ENCODE data around the gene CREB3L2.

GRCh38 chr7:138015096-138015495 is 13.2 kb upstream of the CREB3L2 start:
- no peak for TF ChIP-seq CTCF (conservative IDR thresholded peaks at IDR 0.05; ENCODE audit: low read depth, low read length)
- TF ChIP-seq MXI1 (IDR thresholded peaks at IDR 0.05; ENCODE audit: borderline replicate concordance, low read depth, low read length): no peak
- TF ChIP-seq CEBPB (IDR thresholded peaks at IDR 0.05; ENCODE audit: low read depth, low read length): no peak
- TF ChIP-seq RFX5 (IDR thresholded peaks at IDR 0.05; ENCODE audit: low read depth, low read length): no peak
- TF ChIP-seq POLR2A (IDR thresholded peaks at IDR 0.05; ENCODE audit: low read depth, low read length): no peak
- no peak for TF ChIP-seq SMC3 (IDR thresholded peaks at IDR 0.05; ENCODE audit: low read depth, low read length)
- TF ChIP-seq RAD21 (IDR thresholded peaks at IDR 0.05; ENCODE audit: low read length): no peak
- no peak for TF ChIP-seq USF2 (IDR thresholded peaks at IDR 0.05; ENCODE audit: low read depth, low read length)
- no peak for TF ChIP-seq FOS (IDR thresholded peaks at IDR 0.05; ENCODE audit: low read depth, low read length)
- TF ChIP-seq BHLHE40 (IDR thresholded peaks at IDR 0.05; ENCODE audit: low read depth, low read length): no peak
- no peak for TF ChIP-seq MAFK (IDR thresholded peaks at IDR 0.05; ENCODE audit: low read depth, low read length)
- TF ChIP-seq RCOR1 (IDR thresholded peaks at IDR 0.05; ENCODE audit: insufficient replicate concordance, low read length): no peak
- no peak for TF ChIP-seq MAZ (IDR thresholded peaks at IDR 0.05; ENCODE audit: borderline replicate concordance, low read depth, low read length)
